Middle frontal gyrus (tissue), 1 donor: ENCODE measurements around the gene SLMAP.
"Not testable (repeated sequence)": the region's sequence is repeated elsewhere in the genome, so short reads cannot be mapped to it uniquely, and the experiment has no call there.

Experiments
- DNase-seq: peaks from one replicate; pipeline ENCODE4 v3.0.0-alpha.2; 2015; ENCODE audit warnings: low spot score; ENCODE audit errors: extremely low spot score

The SLMAP gene

DNA sequence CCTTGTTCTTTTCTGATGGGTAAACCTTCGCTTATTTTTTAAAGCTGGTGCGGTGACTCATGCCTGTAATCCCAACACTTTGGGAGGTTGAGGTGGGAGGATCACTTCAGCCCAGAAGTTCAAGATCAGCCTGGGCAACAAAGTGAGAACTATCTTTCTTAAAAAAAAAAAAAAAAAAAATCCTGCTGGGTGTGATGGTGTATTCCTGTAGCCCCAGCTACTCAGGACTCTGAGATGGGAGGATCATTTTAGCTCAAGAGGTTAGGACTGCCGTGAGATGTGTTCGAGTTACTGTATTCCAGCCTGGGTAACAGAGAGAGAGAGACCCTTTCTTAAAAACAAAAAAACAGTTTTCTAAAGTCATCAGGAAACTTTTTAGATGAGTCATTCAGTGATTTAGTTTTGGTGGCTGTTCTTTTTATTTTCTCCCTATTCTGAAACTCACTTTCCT is 37.7 kb downstream of the SLMAP start:
- DNase-seq = no peak

DNA sequence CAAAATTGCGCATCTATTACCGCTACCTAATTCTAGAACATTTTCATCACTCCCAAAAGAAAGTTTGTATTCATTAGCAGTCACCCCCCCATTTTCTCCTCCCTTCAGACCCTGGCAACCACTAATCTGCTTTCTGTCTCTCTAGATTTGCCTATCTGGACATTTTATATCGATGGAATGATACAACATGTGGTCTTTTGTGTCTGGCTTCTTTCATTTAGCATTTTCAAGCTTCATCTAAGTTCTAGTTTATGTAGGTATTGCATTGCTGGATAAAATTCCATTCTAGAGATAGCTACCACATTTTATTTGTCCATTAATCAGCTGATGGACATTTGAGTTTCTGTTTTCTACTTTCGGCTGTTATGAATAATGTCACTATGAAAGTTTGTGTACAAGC is 38.4 kb downstream of the SLMAP start:
- no peak for DNase-seq

DNA sequence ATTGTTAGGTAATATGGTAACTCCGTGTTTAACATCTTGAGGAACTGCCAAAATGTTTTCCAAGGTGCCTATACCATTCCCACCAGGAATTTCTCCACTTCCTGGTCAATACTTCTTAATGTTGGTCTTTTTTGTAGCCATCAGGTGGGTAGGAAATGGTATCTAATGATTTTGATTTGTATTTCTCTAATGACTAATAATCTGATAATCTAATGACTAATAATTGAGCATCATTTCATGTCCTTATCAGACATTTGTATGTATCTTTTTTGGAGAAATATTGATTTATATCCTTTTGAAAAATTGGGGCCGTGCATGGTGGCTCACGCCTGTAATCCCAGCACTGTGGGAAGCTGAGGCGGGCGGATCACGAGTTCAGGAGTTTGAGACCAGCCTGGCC is 38.8 kb downstream of the SLMAP start:
- DNase-seq = no peak

DNA sequence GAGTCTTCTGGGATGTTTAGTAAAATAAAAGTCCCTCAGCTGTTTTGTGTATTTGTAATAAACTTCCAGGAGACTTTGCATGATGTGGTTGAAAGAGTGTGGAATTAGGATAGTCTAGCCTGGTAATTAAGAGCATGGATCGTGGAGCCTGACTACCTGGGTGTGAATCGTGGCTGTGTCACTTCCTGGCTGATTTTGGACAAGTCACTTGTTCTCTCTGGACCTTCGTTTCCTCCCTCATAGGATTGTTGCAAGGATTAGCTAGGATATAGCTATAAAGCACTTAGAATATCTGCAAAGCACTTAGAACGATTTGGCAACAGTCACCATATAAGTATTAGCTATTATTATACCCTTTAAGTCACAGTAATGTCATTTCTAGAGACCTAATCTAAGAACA is 40.2 kb downstream of the SLMAP start:
- no peak for DNase-seq

DNA sequence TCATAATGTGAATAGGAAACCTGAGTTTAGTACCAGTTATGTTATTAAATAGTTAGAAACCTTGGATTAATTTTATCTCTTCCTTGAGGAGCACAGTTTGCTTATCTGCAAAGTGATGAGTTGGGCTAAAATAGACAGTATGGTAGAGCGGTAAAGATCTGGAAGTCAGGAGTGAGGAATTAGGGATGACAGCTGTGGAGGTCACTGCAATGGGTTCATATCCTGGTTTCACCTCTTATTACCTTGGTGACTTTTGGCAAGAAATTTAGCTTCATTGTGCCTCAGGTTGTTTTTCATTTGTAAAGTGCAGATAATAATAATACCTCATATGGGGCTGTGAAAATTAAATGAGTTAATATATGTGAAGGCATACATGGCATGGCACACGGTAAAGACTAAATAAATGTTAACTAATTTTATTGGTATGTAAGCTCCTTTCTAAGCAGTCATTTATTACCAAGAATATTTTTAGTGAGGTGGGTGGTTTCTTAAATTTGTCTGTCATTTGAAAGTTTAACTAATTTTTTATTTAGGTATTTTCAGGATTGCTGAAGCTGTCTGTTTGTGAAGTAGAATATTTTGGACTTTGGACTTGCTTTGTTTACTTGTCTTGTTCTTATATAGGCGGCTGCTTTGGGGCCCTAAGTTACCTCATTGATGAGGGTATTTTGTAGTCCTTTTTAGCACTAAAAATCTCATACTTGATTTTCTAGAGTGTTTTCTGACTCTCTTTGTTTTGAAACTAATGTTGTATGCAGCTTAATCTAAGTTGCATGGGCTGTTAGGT is 41.8 kb downstream of the SLMAP start:
- no peak for DNase-seq

DNA sequence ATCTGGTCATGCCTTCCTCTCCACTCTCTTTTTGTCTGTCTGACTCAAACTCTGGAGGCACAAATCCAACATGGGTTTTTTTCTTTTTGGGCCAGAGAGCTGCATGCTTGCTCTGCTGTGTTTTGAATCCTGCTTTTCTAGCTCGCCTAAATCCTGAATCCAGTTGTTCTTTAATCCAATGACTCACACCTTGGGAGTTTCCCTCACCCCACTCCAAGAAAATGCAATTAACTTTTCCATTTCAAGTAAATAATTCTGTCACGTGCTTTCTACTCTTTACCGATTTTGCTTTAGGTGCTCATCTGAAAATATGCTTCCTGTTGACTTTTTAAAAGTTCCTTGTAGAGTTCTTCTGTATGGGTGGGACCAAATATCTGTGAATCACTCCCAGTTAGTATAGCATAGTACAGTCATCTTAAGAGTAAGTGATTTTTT is 47.6 kb downstream of the SLMAP start:
- no peak for DNase-seq

DNA sequence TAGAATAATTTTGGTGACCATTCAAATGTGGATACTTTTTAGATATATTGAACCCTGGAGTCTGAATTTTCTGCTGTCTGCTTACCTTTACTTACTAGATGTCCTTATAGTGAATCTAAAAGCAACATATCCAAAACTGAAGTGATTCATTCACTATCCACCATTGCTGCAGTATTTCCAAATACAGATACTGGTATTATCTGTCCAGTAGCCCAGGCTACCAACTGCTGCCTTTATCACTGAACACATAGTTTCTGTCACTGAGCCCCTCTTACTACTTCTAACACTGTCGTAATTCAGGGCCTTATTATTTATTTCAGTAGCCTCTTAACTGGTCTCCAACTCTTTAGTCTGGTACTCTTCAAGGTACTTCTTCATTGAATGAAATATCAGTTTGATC is 49.2 kb downstream of the SLMAP start:
- DNase-seq = no peak

DNA sequence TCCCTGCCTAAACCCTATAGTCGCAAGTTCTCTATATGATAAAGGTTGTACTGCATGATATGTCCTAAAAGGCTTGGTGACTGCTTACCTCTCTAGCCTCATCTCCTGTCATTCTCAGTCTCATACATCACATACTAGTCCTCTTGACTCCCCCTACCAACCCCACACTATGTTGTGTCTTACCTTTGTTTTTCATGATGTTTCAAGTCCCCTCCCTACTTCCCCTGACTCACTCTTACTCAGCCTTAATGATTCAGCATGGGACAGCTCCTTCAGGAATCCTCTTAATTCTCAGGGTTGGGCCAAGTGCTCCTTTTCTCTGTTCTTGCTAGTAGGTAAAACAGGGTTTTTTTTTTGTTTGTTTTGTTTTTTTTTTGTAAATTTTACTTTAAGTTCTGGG is 49.6 kb downstream of the SLMAP start:
- DNase-seq = no peak

DNA sequence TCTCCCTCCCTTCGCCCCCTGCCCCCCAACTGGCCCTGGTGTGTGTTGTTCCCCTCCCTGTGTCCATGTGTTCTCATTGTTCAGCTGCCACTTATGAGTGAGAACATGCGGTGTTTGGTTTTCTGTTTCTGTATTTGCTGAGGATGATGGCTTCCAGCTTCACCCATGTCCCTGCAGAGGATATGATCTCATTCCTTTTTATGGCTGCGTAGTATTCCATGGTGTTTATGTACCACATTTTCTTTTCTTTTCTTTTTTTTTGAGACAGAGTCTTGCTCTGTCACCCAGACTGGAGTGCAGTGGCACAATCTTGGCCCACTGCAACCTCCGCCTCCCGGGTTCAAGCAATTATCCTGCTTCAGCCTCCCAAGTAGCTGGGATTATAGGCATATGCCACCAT is 50.1 kb downstream of the SLMAP start:
- not testable (repeated sequence) for DNase-seq

DNA sequence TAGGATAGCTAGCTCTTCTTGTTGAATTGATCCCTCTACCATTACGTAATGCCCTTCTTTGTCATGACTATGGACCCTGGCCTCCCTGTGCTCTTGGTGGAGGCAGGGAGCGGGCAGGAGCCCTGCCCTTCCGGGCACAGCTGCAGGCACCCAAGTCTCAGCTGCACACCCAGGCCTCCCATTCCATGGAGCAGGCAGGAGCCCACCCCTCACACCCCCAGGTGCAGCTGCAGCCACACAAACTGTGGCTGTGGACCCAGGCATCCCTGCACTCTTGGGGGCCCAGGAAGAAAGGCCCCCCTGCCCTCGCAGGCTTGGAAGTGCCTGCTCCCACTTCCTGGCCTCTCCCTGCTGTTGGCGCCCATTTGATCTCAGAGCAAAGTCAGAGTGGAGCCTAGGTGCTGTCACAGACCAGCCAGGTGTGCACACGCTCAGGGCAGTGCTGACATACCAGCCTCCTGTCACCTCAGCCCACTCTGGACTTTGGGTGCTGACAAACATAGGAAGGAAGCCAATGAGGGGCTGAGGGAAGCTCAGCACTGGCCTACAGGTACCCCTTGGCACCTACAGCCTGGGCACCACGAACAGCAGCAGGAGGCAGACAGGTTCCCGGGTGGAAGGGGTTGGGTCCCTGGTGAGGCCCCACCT is 53.0 kb downstream of the SLMAP start:
- no peak for DNase-seq

DNA sequence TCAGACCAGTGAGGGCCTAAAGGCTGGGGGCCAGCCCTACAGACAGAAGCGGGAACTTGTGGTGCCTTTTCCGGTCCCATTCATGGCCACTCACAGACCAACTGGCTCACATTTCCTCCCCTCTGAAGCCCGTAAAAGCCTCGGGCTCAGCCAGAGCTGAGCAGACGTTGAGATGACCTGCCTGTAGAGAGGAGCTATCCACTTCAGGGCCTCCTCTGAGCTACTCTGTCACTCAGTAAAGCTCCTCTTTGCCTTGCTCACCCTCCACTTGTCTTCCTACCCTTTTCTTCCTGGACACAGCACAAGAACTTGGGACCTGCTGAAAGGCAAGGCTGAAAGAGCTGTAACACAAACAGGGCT is 53.5 kb downstream of the SLMAP start:
- no peak for DNase-seq

DNA sequence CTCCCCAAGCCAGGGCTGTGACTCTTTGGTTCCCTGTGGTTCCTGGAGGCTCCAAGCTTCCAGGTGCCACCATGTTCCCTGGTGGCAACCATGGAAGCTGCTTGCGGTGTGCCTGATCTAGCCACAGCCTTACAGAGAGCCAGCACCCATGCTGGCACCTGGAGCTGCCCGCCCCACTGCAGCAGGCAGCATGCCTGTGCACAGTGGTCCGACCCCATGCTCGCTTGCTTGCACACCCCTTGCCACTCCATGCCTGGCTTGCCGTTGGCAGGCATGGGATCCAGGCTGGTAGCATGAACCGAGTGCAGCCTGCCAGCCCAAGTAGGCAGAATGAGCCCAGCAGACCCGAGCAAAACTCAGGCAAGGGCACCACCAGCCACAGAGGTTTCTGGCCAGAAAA is 53.9 kb downstream of the SLMAP start:
- no peak for DNase-seq

DNA sequence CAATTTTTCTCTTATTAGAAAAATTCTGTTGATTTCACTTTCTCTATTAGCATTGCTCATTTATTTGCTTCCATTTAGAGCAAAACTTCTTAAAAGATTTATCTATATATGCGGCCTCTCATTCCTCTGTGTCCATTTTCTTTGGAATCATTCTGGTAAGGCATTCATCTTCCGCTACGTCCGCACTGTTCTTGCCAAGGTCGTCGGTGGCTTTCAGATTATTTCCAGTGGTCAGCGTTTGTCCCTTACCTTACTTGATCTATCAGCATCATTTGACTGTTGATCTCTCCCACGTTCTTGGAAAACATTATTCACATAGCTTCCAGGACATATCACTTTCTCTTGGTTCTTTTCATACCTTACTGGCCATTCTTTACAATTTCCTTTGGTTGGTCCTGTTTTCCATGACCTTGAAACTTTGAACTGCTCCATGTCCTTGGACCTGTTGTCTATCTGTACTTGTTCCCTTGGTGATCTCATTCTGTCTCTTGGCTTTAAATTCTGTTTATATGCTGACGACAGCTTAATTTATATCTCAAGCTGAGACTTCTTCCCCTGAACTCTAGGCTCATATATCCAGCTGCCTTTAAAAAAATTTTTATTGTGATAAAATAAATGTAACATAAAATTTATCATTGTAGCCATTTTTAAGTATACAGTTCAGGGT is 54.5 kb downstream of the SLMAP start:
- DNase-seq = no peak

DNA sequence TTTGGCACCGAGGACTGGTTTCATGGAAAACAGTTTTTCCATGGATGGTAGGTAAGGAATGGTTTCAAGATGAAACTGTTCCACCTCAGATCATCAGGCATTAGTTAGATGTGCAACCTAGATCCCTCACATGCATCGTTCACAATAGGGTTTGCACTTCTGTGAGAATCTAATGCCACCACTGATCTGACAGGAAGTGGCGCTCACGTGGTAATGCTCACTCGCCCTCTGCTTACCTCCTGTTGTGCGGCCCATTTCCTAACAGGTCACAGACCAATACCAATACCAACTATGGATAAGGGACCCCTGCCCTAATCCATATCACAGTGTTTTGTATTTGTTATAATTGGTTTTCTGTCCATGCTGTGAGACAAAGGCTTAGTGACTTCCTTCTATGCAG is 58.9 kb downstream of the SLMAP start:
- no peak for DNase-seq

DNA sequence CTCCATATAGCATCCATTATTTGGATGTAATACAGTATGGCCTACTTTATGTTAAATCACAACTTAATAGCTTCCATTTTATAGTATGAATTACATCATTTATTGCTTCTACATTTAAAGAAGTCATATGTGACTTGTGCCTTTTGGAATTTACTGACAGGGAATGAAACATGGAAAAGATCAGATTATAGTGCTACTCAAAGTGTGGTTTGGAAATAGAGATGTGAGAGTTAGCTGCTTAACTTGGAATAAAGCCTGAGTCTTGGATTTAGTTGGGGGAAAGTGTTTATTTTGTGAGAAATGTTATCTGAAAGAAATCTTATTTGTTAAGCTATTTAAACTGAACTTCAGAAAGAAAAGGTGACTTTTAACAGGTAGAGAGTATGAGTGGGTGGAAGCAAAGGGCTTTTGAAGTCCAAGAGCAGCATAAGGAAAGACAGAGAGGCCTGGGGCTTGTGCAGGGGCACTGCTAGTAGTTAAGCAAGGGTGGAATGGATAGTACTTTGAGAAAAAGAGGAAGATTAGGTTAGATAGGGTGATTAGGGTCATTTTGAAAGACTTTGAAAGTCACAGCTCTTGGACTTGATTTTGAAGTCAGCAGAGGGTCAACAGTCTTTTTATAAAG is 60.5 kb downstream of the SLMAP start:
- DNase-seq = no peak

DNA sequence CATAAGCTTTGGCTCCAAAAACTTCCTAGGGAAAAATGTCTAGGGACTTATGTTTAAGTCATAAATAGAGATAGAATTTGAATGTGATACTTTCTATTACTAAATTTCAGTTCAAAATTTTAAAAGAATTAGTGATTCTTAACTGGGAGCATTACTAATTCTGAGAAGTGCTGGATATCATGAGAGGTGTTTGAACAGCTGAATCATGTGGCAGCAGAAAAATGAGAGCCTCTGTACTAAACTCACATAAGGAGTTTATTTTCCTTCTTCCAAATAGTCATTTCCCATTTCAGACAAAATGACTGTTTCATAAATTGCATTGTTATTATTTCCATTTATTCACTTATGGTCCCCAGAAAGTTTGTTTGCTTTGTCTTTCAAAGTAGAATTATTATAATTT is 62.7 kb downstream of the SLMAP start:
- DNase-seq = no peak

DNA sequence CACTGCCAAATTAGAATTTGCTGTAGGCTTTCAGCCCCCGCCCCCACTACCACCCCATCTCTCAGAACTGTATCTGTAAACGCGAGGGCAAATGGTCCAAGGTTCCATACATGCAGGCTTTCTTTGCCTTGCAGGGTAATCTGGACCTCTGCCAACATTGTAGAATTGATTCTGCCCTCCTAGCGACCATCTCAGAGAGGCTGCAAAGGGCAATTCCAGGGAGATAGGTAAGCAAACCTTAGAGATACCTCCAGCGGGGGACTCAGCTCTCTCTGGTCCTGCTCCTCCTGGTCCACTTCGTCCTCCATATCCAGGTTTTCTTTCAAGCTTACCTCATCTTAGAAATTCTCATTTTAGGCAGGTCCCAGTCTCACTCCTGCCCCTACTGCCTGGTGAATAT is 64.4 kb downstream of the SLMAP start:
- DNase-seq = no peak

DNA sequence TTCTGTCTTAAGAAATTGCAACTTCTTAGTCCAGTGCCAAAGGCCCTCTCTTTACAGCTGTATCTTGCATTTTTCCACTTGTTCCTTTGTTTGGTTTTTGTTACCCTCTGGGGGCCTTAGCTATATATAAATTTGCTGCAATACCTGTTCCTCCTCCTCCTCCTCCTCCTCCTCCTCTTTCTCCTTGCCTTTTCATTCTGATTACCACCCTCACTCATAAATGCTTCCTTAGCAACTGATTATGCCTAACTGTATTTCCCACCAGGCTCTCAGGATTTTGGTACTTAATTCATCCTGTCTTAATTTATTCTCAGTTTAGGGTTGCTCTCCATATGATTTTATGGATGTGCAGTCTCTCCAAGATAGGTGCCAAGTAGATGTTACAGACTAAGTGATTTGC is 65.7 kb downstream of the SLMAP start:
- DNase-seq = no peak

DNA sequence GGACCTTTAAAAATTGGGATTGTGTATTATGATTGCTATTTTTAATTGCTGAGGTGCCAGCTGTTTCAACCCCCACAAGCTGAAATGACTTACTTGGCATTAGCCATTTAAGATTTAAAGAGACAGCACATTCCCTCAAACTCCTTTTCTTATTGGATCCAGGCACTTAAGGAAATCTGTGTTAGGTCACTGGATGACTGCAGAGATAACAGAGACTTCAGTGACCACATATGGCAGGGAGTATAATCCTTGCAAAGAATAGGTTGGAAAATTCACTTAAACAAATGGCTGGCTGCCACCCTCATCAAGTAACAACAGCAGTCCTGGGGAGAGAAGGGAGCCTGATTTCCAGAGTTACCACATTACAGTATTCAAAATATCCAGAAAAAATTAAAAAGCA is 66.6 kb downstream of the SLMAP start:
- no peak for DNase-seq

DNA sequence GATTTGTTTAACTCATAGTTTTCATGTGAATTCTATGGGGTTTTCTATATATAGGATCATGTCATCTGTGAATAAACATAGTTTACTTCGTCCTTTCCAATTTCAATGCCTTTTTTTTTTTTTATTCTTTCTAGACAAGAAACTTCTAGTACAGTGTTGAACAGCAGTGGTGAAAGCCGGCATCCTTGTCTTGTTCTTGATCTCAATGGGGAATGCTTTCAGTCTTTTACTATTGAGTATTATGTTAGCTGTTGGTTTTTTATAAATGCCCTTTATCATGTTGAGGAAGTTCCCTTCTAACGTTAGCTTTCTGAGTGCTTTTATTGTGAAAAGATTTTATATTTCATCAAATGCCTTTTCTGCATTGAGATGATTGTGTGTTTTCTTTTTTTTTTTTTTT is 69.0 kb downstream of the SLMAP start:
- DNase-seq = no peak

DNA sequence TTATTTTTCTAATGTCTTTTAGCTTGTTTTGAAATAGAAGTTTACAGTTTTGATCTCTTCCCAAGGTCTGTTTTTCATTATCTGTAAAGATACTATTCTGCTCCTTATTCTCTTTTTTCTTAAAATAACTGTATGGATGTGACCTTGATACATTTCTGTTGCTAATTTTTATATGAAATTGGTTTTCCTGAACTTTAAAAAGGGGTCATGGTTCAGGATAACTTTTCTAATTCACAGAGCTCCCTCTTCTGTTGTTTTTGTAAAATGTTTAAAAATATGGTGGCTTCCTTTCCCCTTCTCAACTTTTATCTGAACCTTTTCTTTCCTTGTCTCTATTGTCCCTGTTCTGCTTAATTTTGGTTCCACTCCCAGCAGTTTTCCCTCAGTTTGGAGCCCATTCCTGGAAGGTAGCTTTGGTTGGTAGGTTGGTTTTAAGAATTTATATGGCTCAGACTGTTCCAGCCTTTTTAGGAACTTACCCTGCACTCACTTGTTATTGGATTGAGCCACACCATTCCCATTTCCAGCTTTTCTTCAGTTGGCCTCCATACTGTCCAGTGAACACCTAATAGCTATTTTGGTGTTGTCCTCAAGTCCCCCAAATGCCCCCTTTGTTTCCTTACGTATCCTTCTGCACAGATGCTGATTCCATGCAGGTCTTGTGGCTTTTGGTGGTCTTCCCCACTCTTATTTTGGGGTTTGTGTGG is 70.3 kb downstream of the SLMAP start:
- DNase-seq = no peak
